ENCODE data around the gene NDUFB3.
A peak's percentile ranks its signal among the peaks of the same experiment; 100 is the strongest.
"Not testable (repeated sequence)": the region's sequence is repeated elsewhere in the genome, so short reads cannot be mapped to it uniquely, and the experiment has no call there.

Gene NDUFB3

DNA sequence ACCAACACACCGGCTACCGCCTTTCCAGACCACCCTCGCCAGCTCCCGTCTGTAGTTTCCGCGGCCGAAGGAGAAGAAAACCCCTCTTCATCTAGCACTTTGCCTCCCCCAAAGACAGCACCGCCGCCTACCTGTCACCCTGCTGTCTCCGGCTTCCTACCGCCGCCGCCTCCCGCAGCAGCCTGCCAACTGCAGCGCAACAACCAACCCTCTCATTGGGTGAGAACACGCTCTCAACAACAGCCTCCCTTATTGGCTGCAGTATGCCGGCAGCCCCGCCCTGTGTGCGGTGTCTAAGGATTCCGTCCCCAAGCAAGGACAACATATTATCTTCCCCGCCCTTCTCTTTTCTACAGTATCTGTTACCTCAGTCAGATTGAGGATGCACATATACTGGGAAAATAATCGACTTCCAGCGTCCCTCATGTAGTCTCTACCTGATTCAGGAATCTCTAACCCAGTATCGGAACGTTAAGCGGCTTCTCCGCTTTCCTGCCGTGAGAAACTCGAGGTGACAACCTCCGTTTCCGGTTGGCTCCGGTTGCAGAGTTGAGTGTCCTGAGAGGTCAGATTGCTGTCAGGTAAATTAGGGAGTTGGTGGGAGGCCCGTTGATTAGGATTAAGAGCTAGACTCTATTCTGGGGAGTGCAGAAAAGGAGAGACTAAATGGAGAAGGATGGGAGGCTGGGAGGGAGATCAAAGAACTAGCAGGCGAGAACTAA, at the start of gene NDUFB3, which contains the start of gene HYCC2:
NDUFB3 (plus strand) TSS at position 523 of the 722 bp plus-strand sequence. CDS start 6,882 bp downstream, outside the sequence.
HYCC2 (minus strand) TSS at position 193 of the 722 bp plus-strand sequence. CDS start 47,662 bp downstream, outside the sequence.
- TF ChIP-seq ZFX (IDR thresholded peaks at IDR 0.05; ENCODE audit: borderline replicate concordance) = no peak
- peak; percentile 43 for TF ChIP-seq CTCF (IDR thresholded peaks at IDR 0.05)
- H3K27ac ChIP-seq = peak within 1 kb of the TSS; percentile 88

DNA sequence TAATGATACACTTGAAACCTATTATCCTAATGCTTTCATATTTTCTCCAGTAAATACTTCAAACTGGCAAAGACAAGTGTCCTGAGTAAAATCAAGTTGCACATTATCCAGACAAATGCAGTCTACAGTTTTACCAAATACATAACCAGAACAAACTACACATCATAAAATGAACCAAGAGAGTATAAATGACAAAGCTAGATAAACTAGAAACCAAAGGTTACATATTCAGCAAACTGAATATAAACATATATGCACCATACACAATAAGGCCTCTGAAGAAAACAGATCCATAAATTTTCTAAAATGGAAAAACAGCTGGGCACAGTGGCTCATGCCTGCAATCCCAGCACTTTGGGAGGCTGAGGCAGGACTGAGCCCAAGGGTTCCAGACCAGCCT, 47.3 kb upstream of the NDUFB3 start:
- no peak overlapping the region for H3K27ac ChIP-seq
- TF ChIP-seq ZFX (IDR thresholded peaks at IDR 0.05; ENCODE audit: borderline replicate concordance) = no peak
- no peak for TF ChIP-seq CTCF (IDR thresholded peaks at IDR 0.05)

DNA sequence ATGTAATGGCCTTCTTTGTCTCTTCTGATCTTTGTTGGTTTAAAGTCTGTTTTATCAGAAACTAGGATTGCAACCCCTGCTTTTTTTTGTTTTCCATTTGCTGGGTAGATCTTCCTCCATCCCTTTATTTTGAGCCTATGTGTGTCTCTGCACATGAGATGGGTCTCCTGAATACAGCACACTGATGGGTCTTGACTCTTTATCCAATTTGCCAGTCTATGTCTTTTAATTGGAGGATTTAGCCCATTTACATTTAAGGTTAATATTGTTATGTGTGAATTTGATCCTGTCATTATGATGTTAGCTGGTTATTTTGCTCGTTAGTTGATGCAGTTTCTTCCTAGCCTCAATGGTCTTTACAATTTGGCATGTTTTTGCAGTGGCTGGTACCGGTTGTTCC, 37.4 kb upstream of the NDUFB3 start:
- H3K27ac ChIP-seq = not testable (repeated sequence)

- not testable (repeated sequence) for H3K27ac ChIP-seq
Observed at GRCh38 chr2:201038361-201038760, 33.4 kb upstream of the NDUFB3 start.

DNA sequence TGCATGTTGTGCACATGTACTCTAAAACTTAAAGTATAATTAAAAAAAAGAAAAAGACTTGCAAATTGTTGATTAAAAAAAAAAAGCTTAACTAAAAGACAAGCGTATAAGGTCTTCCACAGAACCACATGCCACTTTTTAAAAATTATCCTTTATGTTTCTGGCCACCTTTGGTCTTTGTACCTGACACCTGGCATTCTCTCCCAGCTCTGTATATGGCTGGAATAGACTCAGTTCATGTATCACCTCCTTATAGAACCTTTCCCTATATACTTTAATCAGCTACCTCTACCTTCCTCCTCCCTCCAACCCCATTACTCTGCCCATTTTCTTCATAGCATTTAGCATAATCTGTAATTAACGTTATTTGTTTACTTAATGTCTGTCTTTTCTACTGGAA, 32.9 kb upstream of the NDUFB3 start:
- no peak overlapping the region for H3K27ac ChIP-seq
- TF ChIP-seq CTCF (IDR thresholded peaks at IDR 0.05) = no peak
- no peak for TF ChIP-seq ZFX (IDR thresholded peaks at IDR 0.05; ENCODE audit: borderline replicate concordance)

GRCh38 chr2:201040867-201041628, 30.8 kb upstream of the NDUFB3 start:
- H3K27ac ChIP-seq = no peak overlapping the region
- TF ChIP-seq CTCF (IDR thresholded peaks at IDR 0.05) (no peak), ZFX (IDR thresholded peaks at IDR 0.05; ENCODE audit: borderline replicate concordance) (no peak)

DNA sequence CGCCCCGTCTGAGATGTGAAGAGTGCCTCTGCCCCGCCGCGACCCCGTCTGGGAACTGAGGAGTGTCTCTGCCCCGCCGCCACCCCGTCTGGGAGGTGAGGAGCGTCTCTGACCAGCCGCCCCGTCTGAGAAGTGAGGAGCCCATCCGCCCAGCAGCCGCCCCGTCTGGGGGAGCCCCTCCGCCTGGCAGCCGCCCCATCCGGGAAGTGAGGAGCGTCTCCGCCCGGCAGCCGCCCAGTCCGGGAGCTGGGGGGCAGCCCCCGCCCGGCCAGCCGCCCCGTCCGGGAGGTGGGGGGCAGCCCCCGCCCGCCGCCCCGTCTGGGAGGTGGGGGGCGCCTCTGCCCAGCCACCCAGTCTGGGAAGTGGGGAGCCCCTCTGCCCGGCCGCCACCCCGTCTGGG, 29.4 kb upstream of the NDUFB3 start:
- not testable (repeated sequence) for H3K27ac ChIP-seq

- not testable (repeated sequence) for H3K27ac ChIP-seq
Observed at GRCh38 chr2:201043050-201043449, 28.8 kb upstream of the NDUFB3 start.

DNA sequence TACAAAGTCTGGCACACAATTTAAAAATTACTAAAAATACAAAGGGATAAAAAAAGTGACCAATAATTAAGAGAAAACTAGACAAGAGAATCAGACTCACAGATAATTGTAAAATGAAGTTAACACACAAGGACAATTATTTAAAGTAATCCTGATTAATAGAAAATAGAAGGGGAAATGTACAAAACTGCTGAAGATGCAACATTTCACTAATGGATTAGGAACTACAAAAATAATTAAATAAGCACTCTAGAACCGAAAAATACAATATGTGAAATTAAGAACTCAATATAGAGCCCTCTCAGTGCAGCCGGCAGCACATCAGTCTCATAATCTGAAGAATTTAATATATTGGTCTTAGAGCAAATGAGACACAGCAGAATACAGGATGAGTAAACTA, 24.9 kb upstream of the NDUFB3 start:
- no peak overlapping the region for H3K27ac ChIP-seq
- TF ChIP-seq CTCF (IDR thresholded peaks at IDR 0.05) = no peak
- no peak for TF ChIP-seq ZFX (IDR thresholded peaks at IDR 0.05; ENCODE audit: borderline replicate concordance)
